Choroid plexus epithelial cell (primary cell): ENCODE data around the gene ZBED4.

ENCODE experiments used
- DNase-seq: peaks from one replicate; pipeline ENCODE4 v3.0.0-alpha.2; 2010; ENCODE audit warnings: low read depth
- H3K4me3 ChIP-seq: 2 replicates; pipeline ENCODE4 v1.5.1; 2011; ENCODE audit warnings: low read depth, mild to moderate bottlenecking, control low read depth, low read length, moderate library complexity
- TF ChIP-seq, protein P1 (sequence below): conservative IDR thresholded peaks from 2 replicates; pipeline ENCODE4 v1.5.1; 2011; ENCODE audit warnings: low read depth, mild to moderate bottlenecking, control low read depth, inconsistent platforms, low read length, moderate library complexity

ZBED4 gene, protein sequence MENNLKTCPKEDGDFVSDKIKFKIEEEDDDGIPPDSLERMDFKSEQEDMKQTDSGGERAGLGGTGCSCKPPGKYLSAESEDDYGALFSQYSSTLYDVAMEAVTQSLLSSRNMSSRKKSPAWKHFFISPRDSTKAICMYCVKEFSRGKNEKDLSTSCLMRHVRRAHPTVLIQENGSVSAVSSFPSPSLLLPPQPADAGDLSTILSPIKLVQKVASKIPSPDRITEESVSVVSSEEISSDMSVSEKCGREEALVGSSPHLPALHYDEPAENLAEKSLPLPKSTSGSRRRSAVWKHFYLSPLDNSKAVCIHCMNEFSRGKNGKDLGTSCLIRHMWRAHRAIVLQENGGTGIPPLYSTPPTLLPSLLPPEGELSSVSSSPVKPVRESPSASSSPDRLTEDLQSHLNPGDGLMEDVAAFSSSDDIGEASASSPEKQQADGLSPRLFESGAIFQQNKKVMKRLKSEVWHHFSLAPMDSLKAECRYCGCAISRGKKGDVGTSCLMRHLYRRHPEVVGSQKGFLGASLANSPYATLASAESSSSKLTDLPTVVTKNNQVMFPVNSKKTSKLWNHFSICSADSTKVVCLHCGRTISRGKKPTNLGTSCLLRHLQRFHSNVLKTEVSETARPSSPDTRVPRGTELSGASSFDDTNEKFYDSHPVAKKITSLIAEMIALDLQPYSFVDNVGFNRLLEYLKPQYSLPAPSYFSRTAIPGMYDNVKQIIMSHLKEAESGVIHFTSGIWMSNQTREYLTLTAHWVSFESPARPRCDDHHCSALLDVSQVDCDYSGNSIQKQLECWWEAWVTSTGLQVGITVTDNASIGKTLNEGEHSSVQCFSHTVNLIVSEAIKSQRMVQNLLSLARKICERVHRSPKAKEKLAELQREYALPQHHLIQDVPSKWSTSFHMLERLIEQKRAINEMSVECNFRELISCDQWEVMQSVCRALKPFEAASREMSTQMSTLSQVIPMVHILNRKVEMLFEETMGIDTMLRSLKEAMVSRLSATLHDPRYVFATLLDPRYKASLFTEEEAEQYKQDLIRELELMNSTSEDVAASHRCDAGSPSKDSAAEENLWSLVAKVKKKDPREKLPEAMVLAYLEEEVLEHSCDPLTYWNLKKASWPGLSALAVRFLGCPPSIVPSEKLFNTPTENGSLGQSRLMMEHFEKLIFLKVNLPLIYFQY

DNA sequence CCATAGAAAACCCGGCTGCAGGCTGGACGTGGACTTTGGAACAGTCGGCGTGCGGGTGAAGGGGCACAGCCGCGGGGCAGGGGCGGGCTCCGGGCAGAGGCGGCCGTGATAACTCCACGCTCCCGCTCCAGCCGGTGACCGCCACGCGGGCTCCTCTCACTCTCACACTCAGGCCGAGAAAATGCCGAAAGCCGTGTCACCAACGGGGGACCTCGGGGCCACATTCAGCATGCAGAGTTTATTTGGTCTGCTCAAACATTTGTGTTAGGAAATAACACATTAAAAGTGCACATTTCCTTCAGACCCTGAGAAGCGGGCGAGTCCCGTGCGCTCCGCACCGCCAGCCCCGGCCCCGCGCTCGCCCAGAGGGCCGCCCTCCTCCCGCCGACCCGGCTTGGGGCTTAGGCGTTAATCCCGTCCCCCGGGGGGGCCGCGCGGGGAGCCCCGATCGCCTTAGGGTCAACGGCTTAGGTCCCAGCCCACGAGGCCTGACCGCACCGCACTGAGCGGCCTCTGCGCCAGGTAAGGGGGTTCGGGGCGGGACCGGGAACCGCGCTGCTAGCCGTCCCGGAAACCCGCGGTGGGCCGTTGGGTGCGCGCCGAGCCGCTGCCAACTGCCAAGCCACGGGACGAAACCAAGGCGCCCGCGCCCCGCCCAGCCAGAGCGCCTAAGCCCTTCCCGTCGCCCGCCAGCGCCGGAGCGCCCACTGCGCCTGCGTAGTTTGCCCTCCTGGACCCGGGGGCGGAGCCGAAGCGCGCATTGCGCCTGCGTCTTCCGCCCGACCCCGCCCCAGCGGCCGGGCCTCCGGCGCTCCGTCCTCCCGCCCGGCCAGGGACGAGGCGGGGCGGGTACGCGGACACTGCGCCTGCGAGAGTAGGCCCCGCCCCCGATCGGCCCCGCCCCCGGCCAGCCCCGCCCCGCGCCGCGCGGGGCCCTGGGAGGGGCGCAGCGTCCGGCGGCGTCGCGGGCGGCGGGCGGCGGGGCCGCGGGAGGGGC is at the start of gene ZBED4:
Gene ZBED4, plus strand, starts transcription at position 947 of the 997 bp plus-strand sequence. CDS start 29,819 bp downstream, outside the sequence.
- H3K4me3 ChIP-seq = peak within 1 kb of the TSS; percentile 84
- TF ChIP-seq, protein P1, sequence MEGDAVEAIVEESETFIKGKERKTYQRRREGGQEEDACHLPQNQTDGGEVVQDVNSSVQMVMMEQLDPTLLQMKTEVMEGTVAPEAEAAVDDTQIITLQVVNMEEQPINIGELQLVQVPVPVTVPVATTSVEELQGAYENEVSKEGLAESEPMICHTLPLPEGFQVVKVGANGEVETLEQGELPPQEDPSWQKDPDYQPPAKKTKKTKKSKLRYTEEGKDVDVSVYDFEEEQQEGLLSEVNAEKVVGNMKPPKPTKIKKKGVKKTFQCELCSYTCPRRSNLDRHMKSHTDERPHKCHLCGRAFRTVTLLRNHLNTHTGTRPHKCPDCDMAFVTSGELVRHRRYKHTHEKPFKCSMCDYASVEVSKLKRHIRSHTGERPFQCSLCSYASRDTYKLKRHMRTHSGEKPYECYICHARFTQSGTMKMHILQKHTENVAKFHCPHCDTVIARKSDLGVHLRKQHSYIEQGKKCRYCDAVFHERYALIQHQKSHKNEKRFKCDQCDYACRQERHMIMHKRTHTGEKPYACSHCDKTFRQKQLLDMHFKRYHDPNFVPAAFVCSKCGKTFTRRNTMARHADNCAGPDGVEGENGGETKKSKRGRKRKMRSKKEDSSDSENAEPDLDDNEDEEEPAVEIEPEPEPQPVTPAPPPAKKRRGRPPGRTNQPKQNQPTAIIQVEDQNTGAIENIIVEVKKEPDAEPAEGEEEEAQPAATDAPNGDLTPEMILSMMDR = no peak
- peak; percentile 96 for DNase-seq

DNA sequence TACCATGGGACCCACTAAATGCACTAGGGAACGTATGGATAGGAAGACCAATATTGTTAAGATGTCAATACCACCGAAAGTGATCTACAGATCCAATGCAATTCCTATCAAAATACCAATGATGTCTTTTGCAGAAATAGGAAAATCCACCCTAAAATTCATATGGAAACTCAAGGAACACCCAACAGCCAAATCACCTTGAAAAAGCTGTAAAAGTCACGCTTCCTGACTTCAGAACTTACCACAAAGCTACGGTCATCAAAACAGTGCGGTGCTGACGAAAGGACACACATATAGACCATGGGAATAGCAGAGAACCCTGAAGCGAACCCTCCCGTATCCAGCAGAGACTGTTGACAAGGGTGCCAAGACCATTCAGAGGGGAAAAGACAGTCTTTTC is 46.5 kb upstream of the ZBED4 start:
- DNase-seq = no peak
- TF ChIP-seq, protein P1 = no peak
- no peak overlapping the region for H3K4me3 ChIP-seq

DNA sequence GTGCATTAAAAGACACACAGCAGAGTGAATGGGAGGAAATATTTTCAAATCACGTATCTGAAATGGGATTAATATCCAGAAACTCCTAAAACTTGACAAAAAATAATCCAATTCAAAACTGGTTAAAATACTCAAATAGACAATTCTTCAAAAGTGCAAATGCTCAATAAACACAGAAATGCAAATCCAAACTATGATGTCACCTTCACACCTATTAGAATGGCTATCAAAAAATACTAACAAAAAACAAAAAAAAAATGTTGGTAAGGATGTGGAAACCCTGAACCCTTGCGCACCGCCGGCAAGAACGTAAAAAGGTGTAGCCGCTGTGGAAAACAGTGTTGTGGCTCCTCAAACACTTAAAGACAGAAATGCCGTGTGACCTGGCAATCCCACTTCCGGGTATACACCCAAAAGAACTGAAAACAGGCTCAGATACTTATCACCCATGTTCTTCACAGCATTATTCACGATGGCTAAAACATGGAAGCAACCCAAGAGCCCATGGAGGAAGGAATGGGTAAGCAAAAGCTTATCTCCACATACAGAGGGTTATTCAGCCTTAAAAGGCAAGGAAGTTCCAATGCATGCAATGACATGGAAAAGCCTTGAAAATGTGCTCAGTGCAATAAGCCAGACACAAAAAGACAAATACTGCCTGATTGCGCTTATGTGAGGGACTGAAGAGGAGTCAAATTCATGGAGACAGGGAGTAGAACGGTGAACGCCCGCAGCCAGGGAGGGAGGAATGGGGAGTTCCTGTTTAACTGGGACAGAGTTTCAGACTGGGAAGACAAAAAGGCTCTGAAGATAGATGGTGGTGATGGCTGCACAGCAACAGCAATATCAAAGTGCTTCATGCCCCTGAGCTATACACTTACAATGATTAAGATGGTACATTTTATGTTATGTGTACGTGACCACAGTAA is 45.6 kb upstream of the ZBED4 start:
- TF ChIP-seq, protein P1 = no peak
- DNase-seq = no peak
- no peak overlapping the region for H3K4me3 ChIP-seq

DNA sequence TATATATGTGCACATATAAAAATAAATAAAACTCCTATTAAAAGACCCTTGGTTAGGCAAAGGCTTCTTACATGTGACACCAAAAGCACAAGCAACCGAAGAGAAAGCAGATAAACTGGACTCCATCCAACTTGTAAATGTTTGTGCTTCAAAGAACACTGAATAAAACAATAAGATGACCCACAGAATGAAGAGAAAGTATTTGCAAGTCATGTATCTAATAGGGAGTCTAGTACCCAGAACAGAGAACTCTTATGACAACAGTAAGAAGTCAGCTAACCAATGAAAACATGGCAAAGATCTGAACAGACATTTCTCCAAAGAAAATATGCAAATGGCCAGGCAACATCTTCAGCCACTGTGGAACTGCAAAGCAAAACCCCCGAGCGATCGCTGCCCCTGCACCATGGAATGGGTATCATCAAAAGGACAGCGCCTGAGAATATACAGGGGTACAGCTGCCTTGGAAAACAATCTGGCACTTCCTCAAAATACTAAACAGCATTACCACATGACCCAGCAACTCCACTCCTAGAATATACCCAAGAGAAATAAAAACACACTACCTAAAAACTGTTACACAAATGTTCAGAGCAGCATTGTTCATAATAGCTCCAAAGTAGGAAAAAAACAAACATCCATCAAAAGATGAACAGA is 43.2 kb upstream of the ZBED4 start:
- no peak overlapping the region for H3K4me3 ChIP-seq
- TF ChIP-seq, protein P1 = no peak
- peak; percentile 52 for DNase-seq

DNA sequence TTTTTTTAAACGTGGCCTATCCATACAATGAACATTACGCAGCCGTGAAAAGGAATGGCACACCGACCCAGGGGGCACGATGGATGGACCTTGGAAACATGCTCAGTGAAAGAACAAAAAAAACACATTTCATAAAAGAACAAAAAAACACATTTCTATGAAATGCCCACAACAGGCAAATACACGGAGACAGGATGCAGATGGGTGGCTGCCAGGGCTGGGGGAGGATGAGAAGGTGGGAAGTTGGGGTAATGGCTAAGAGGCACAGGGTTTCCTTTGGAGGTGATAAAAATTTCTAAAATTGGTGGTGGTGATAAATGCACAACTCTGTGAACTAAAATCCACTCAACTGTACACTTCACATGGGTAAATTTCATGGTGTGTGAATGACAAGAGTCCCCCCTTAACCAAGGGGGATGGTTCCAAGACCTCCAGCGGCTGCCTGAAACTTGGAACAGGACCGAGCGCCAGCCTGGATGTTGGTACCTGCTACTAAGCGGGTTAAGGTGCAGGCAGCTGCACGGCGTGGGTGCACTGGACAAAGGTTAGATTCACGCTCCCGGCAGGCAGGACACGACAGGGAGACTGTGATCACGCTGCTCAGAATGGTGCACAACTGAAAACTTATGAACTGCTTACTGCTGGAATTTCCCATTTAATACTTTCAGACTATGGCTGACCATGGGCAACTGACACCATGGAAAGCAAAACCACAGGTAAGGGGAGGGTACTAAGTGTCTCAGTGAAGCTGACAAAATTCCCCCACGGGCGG is 42.4 kb upstream of the ZBED4 start:
- TF ChIP-seq, protein P1 = no peak
- no peak for DNase-seq
- no peak overlapping the region for H3K4me3 ChIP-seq
